NCI-H345 treated with DMSO at 0.1 percent for 48 hours (cell line): ENCODE measurements around the gene TRAK1.
A peak's percentile ranks its signal among the peaks of the same experiment; 100 is the strongest.
"Not testable (repeated sequence)": the region's sequence is repeated elsewhere in the genome, so short reads cannot be mapped to it uniquely, and the experiment has no call there.

Source experiments
- DNase-seq: peaks from one replicate; lab custom pipeline; 2025; ENCODE audit not compliant: unreplicated experiment; lab: John Stamatoyannopoulos, UW

TRAK1 gene

GRCh38 chr3:42090973-42091731 lies at the start of gene TRAK1:
Gene TRAK1 (plus strand): TSS chr3:42091357. CDS start chr3:42091470, 113 bp downstream.
- DNase-seq, result no peak

DNA sequence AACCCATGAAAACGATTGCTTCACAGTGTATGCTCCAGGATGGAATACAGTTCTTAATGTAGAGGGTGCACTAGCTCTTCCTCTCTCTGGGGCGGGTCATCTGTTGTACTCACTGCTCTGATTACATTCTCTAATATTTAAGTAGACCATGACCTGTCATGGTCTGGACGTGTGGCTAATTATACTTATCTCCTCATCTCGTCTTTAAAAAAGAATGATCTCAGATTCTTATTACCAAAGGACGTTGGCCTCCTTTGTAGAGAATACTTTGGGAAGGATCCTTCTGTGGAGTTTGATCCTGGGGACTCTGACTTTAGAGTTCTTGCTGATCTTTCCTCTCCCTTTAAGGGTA lies 48.4 kb upstream of the TRAK1 start:
- DNase-seq, result no peak

DNA sequence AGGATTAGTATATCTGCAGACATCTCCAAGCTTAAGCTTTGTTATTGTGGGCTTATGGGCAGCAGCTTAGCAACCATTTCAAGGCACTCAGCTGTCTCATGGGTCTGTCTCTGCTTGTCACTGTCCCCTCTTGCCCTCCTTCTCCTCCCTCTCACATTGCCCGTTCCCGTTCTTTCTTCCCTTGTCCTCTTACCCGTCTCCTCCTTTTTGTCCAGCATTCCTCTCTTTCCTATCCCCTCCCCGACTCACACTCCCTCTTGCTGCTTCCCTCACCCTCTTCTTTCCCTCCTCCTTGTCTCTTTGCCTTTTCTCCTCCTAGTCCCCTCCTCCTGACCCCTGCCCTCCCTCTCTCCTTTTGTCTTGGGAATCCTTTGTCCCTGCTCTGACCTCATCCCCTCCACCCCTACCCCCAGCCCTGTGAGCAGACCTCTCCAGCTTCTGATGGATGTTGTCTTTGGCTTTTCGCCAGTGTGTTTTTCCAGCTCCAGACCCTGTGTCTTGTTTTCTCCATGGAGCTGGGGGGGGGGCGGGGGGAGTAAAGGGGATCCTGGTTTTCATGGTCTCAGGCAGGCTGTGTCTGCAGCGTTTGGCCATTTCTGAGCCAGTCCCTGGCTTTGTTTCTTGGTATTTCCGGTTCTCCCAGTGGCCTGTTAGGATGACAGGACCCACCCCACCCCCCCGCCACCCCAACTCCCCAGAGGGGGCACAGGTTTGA lies 47.9 kb upstream of the TRAK1 start:
- peak; percentile 27 for DNase-seq

- no peak for DNase-seq
Observed at GRCh38 chr3:42045708-42046243, 45.4 kb upstream of the TRAK1 start.

- DNase-seq, result not testable (repeated sequence)
Observed at GRCh38 chr3:42048526-42048925, 42.6 kb upstream of the TRAK1 start.

DNA sequence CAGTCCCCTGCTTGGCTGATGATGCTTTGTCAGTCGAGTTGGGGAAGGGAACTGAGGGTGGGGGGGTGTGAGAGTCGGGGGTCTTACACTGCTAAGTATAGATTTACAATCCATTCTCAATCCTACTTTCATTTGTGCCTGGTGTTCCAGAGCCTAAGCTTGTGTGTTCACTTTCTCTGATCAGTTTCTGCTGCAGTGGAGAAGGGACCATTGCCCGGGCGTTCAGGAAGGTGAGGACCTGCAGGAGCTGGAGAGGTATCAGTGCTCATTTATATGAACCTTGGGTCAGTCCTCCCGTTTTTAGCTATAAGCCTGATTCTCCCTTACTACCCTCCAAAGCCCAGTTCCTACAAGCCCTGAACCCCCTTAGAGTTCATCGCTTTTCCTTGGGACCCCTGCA lies 41.0 kb upstream of the TRAK1 start:
- no peak for DNase-seq

GRCh38 chr3:42051384-42052131 lies 39.6 kb upstream of the TRAK1 start:
- no peak for DNase-seq

GRCh38 chr3:42052132-42052483 lies 39.0 kb upstream of the TRAK1 start:
- no peak for DNase-seq

DNA sequence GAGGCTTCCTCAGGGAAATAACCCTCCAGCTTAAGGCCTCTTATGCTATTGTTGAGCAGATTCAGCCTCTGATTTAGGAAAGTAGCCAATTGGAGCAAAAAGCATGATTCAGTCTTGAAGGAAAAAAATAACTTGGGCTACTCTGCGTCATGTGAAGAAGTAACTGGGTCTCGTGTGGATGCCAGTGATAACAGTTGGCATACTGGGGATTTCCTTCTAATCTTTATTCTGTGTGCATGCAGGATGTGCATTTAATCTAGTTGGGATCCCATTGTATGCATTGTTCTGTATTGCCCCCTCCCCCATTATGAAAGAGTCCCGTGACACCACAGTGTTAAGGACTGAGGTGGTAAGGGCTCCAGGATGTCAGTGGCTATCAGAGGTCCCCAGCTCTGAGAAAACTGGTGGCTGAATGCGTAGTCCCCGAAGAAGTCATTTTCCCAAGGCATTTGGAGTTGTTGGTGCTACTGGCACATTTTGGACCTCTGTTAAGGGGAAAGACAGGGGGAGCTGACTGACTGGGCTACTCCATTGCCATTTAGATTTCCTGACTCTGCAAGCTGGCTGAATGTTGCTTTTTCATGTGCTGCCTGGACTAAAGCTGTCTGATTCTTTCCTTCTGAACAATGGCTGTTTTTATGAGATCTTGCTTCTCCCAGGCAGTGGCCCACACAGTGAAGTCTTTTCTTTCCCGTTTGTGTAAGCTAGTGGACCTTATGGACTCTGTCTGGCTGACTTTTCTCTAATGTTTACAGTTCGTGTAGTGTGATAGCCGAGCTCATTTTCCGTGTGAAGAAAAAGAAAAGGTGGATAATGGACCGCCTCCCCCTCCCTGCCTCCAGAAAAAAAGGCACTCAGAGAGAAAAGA lies 38.4 kb upstream of the TRAK1 start:
- no peak for DNase-seq

DNA sequence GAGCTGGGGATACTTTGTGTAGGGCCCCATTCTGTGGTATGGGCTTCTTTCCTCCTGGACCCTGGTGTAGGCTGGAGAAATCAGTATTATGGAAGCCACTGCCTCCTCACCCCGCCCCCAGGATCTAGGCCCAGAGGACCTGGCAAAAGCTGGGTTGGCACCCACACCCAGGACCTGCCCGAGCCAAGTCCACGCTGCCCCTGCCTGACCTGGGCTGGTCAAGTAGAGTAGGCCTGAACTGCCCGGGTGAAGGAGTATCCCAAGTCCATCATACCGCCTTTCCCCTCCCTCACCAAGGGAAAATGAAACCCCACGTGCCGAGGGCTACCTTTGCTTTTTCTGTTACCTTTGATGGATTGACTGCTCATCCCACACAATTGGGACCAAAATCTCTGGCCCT lies 37.7 kb upstream of the TRAK1 start:
- no peak for DNase-seq

DNA sequence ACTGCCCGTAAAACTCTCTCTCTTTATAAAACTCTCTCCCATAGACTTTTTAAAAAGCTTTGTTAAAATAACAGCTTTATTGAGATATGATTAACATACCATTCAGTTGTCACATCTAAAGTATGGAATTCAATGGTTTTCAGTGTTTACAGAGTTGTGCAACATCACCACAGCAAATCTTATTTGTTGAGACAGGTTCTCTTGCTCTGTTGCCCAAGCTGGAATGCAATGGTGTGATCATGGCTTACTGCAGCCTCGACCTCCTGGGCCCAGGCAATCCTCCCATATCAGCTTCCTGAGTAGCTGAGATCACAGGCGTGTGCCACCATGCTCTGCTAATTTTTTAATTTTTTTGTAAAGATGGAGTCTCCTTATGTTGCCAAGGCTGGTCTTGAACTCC lies 35.9 kb upstream of the TRAK1 start:
- no peak for DNase-seq

DNA sequence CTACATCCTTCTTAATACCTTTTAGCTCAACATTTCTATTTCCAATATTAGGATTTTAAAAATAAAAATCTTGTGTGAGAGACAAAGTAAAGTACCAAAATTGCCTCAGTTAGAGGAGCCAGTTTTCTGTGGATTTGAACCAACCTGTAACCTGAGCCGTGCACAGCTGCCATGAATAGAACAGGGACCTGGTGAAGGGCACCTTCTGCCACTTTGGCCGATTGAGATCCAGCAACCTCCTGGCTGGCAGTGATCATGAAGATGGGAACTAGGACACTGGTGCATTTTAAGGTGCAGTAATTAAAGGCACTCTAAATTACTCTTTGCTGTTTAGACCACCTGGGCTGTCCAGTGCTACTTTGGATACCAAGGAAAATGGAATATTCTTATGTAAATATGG lies 34.3 kb upstream of the TRAK1 start:
- no peak for DNase-seq

- no peak for DNase-seq
Observed at GRCh38 chr3:42057561-42058211, 33.5 kb upstream of the TRAK1 start.

GRCh38 chr3:42061025-42061712 lies 30.0 kb upstream of the TRAK1 start:
- no peak for DNase-seq

DNA sequence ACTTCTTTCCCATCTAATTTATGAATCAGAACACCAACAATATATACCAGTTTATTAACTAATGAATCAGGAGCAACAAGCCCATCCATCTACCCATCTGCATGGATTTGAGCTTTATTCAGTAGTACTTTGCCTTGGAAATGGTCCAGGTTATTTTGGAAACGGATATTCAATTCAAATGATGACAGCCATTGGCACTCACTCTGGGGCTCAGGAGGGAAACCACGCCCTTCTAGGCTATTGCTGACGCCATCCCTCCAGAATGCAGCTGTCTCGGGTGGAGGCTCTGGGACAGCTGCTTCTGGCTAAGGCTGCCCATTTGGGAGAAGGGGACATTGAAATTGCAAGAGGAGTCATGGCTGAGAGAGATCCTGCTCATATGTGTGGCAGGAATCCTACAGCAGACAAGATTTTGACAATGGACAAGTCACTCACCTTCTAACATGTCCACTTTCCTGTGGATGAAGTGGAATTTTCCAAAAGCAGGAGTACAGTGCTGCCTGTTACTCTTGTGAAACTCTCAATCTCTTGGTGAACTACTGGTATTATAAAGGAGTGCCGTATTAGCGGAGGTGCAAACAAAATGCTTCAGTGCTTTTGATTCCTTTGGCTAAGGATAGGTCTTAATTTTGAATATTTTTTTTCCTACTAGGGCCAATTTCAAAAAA lies 29.3 kb upstream of the TRAK1 start:
- DNase-seq, result no peak

DNA sequence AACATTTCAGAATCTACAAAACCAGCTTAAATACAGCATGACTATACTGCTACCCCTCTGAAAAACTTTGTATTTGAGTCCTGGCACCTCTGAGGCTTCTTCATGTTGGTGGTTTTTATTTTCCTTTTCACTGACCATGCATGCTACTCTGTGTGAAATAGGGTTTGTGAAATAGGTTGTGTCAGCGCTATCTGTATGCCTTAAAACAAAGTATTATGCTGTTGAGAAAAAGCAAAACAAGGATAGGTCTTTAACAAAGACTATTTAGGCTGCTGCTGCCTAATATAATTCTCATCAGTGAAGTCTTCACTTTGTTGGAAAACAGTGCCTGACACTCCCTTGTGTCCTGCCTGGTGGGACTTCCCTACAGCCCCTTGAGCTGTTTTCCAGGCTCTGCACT lies 28.7 kb upstream of the TRAK1 start:
- no peak for DNase-seq

- no peak for DNase-seq
Observed at GRCh38 chr3:42063888-42064287, 27.3 kb upstream of the TRAK1 start.

DNA sequence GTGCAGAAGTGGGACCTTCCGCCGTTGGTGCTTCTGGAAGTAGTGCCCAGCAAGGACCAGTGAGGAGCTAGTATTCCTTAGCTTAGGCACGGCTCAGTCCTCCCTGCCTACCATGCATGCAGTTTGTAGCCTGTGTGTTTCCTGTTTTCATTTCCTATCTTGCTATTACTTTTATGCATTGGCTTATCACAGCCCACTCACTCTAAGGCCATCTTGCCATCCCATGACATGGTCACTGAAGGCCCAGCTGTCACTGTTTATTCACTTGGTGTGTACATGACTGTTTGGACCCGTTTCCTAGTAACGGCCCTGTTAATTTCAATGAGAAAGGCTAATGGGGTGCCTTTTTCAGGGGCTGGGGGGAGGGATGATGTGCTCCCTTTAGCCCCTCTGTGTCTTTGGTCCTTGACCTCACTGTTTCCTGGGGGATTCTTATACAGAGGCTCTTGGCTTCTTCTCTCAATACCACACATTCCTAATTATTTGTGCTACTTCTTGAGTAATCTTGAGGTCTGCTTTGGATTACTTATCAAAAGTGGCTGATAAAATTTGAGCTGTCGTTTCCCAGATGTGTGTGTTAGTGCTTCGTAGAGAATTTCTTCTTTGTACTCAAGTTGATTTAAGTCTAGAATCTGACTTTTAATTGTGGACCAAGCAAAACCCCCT lies 24.5 kb upstream of the TRAK1 start:
- no peak for DNase-seq

DNA sequence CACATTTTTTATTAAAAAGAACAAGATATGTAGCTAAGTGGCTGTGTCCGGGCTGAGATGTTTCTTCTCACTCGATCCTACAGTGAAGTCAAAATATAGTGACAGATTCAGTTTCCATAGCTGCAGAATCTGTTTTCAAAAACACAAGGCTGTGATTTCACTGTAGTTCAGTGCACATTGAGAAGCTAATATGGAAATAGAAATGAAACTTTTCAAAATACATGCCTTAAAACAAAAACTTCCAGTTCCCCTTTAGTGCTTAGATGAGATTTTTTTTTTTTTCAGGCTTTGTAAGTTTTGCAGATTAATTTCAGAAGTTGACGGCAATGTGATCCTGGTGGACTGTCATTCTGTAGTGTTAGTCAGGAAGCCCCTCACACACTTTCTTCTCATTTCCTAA lies 23.8 kb upstream of the TRAK1 start:
- no peak for DNase-seq
